HepG2 (cell line): ENCODE measurements around the gene PRSS36.

ENCODE experiments used
- CEBPZ ChIP-seq: IDR thresholded peaks from 2 replicates; pipeline ENCODE4 v1.6.1; 2012; ENCODE audit warnings: low read length, improper control_type of control experiment
- CREB3 ChIP-seq: sonication (generic); formaldehyde crosslinking; IDR thresholded peaks from 2 replicates; pipeline ENCODE4 v1.5.0; 2020; ENCODE audit warnings: missing genetic modification reagents
- CTCF ChIP-seq: sonication (generic); formaldehyde crosslinking; IDR thresholded peaks from 2 replicates; pipeline ENCODE4 v1.5.0; 2020; ENCODE audit warnings: mild to moderate bottlenecking, missing genetic modification reagents, moderate library complexity
- MLLT10 ChIP-seq: sonication (generic); formaldehyde crosslinking; IDR thresholded peaks from 2 replicates; pipeline ENCODE4 v1.4.0; 2020; ENCODE audit warnings: missing genetic modification reagents
- MLX ChIP-seq: IDR thresholded peaks from 2 replicates; pipeline ENCODE4 v1.6.1; 2016
- TCF7L2 ChIP-seq: IDR thresholded peaks from 2 replicates; pipeline ENCODE4 v1.6.1; 2011; ENCODE audit warnings: mild to moderate bottlenecking, low read depth, low read length, moderate library complexity
- ZNF414 ChIP-seq: sonication (generic); formaldehyde crosslinking; IDR thresholded peaks from 2 replicates; pipeline ENCODE4 v1.5.0; 2020; ENCODE audit warnings: missing genetic modification reagents
- TF ChIP-seq, protein P1 (sequence below): sonication (generic); formaldehyde crosslinking; IDR thresholded peaks from 2 replicates; pipeline ENCODE4 v1.8.1; 2023; ENCODE audit warnings: mild to moderate bottlenecking, inconsistent platforms, moderate library complexity, missing genetic modification reagents, borderline replicate concordance
- TF ChIP-seq, protein P2 (sequence below): sonication (generic); formaldehyde crosslinking; IDR thresholded peaks from 2 replicates; pipeline ENCODE4 v1.5.0; 2020; ENCODE audit warnings: mild to moderate bottlenecking, missing genetic modification reagents, borderline replicate concordance

DNA sequence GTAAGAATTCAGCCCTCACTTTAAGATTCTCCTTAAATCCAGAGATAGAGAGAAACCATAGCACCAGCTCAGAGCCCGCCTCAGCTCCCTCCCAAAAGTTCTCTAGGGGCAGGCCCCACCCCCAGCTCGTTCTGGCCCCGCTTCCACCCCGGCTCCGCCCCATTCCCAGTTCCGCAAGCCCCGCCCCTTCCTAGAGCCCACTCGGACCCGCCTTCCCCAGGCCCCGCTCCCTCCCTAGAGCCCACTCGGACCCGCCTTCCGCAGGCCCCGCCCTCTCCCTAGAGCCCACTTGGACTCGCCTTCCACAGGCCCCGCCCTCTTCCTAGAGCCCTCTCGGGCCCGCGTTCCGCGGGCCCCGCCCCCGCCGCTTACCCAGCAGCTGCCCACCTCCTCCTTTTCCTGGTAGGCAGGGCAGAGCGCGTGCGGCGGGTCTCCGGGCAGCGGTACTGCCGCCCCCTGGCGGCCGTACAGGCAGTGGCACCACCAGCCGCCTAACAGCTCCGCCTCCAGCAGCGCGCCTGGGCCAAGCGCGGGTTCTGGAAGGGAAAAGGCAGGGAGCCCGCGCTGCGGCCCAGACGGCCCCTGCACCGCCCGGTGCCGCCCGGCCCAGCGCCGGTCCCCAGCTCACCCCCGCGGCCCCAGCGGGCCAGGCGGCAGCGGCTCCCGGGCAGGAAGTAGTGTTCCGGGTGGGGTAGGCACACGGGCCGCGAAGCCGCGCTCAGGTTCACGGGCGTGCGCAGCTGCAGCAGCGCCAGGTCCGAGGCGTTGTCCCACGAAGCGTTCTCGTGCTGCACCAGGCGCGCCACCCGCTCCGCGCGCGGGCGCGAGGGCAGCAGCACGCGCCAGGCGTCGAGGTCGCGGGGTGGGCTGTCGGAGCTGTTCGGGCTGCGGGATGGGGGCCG, 7.5 kb downstream of the PRSS36 start:
- TF ChIP-seq CTCF (CRISPR knock-in tag) (peak; percentile 98), CEBPZ (no peak), MLX (CRISPR knock-in tag) (no peak; the same call in 1 of the 2 replicates), CREB3 (CRISPR knock-in tag) (no peak), ZNF414 (peak; percentile 76; the same call in 1 of the 2 replicates), TCF7L2 (no peak), MLLT10 (CRISPR knock-in tag) (no peak)
- TF ChIP-seq, protein P1, sequence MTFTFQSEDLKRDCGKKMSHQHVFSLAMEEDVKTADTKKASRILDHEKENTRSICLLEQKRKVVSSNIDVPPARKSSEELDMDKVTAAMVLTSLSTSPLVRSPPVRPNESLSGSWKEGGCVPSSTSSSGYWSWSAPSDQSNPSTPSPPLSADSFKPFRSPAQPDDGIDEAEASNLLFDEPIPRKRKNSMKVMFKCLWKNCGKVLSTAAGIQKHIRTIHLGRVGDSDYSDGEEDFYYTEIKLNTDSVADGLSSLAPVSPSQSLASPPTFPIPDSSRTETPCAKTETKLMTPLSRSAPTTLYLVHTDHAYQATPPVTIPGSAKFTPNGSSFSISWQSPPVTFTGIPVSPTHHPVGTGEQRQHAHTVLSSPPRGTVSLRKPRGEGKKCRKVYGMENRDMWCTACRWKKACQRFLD (CRISPR knock-in tag) = no peak
- TF ChIP-seq, protein P2, sequence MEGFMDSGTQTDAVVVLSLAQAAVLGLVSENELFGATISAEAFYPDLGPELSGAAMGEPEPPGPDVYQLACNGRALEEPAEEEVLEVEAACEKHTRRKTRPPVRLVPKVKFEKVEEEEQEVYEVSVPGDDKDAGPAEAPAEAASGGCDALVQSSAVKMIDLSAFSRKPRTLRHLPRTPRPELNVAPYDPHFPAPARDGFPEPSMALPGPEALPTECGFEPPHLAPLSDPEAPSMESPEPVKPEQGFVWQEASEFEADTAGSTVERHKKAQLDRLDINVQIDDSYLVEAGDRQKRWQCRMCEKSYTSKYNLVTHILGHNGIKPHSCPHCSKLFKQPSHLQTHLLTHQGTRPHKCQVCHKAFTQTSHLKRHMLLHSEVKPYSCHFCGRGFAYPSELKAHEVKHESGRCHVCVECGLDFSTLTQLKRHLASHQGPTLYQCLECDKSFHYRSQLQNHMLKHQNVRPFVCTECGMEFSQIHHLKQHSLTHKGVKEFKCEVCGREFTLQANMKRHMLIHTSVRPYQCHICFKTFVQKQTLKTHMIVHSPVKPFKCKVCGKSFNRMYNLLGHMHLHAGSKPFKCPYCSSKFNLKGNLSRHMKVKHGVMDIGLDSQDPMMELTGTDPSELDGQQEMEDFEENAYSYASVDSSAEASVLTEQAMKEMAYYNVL (CRISPR knock-in tag) = peak; percentile 66; the same call in 1 of the 2 replicates
